ENCODE measurements around the gene RABGEF1.

GRCh38 chr7:66728571-66728970 is 12.0 kb upstream of the RABGEF1 start:
- no peak for TF ChIP-seq GLIS3 (CRISPR knock-in tag; IDR thresholded peaks at IDR 0.05)
- no peak for TF ChIP-seq ZFP3 (CRISPR knock-in tag; IDR thresholded peaks at IDR 0.05)
- no peak for TF ChIP-seq OSR1 (CRISPR knock-in tag; IDR thresholded peaks at IDR 0.05)
- TF ChIP-seq ZNF70 (CRISPR knock-in tag; IDR thresholded peaks at IDR 0.05): no peak
- TF ChIP-seq TSHZ2 (CRISPR knock-in tag; IDR thresholded peaks at IDR 0.05): no peak
- no peak for TF ChIP-seq ZFP30 (CRISPR knock-in tag; IDR thresholded peaks at IDR 0.05)
- TF ChIP-seq ESRRG (CRISPR knock-in tag; IDR thresholded peaks at IDR 0.05): no peak
- no peak for TF ChIP-seq RARB (CRISPR knock-in tag; IDR thresholded peaks at IDR 0.05)
- no peak for TF ChIP-seq CSDC2 (CRISPR knock-in tag; IDR thresholded peaks at IDR 0.05)
- no peak for TF ChIP-seq POU6F1 (CRISPR knock-in tag; IDR thresholded peaks at IDR 0.05; ENCODE audit: borderline replicate concordance, low read depth)
- no peak for TF ChIP-seq TOX (CRISPR knock-in tag; IDR thresholded peaks at IDR 0.05; ENCODE audit: borderline replicate concordance)
- TF ChIP-seq PATZ1 (CRISPR knock-in tag; IDR thresholded peaks at IDR 0.05; ENCODE audit: borderline replicate concordance): no peak
